Measurements from ENCODE around the gene S100B.
"Not testable (repeated sequence)": the region's sequence is repeated elsewhere in the genome, so short reads cannot be mapped to it uniquely, and the experiment has no call there.

DNA sequence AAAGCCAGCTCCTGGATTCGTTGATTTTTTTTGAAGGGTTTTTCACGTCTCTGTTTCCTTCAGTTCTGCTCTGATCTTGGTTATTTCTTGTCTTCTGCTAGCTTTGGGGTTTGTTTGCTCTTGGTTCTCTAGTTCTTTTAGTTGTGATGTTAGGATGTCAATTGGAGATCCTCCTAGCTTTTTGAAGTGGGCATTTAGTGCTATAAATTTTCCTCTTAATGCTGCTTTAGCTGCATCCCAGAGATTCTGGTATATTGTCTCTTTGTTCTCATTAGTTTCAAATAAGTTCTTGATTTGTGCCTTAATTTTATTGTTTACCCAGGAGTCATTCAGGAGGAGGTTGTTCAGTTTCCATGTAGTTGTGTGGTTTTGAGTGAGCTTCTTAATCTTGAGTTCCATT, 25.5 kb downstream of the S100B start:
- not testable (repeated sequence) for TF ChIP-seq POLR2AphosphoS5, POLR2A (IDR thresholded peaks at IDR 0.05)
- TF ChIP-seq, protein P1, sequence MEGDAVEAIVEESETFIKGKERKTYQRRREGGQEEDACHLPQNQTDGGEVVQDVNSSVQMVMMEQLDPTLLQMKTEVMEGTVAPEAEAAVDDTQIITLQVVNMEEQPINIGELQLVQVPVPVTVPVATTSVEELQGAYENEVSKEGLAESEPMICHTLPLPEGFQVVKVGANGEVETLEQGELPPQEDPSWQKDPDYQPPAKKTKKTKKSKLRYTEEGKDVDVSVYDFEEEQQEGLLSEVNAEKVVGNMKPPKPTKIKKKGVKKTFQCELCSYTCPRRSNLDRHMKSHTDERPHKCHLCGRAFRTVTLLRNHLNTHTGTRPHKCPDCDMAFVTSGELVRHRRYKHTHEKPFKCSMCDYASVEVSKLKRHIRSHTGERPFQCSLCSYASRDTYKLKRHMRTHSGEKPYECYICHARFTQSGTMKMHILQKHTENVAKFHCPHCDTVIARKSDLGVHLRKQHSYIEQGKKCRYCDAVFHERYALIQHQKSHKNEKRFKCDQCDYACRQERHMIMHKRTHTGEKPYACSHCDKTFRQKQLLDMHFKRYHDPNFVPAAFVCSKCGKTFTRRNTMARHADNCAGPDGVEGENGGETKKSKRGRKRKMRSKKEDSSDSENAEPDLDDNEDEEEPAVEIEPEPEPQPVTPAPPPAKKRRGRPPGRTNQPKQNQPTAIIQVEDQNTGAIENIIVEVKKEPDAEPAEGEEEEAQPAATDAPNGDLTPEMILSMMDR (IDR thresholded peaks at IDR 0.05) = not testable (repeated sequence)
